GM19025 (cell line): ENCODE measurements around the gene FAM118A.
"Not testable (repeated sequence)": the region's sequence is repeated elsewhere in the genome, so short reads cannot be mapped to it uniquely, and the experiment has no call there.

ENCODE experiments used
- ATAC-seq: cut with Tn5 transposase; IDR thresholded peaks from one replicate; pipeline ENCODE4 v1.9.1; 2021; ENCODE audit warnings: mild to moderate bottlenecking, low read depth, moderate library complexity; ENCODE audit not compliant: unreplicated experiment

The FAM118A gene

DNA sequence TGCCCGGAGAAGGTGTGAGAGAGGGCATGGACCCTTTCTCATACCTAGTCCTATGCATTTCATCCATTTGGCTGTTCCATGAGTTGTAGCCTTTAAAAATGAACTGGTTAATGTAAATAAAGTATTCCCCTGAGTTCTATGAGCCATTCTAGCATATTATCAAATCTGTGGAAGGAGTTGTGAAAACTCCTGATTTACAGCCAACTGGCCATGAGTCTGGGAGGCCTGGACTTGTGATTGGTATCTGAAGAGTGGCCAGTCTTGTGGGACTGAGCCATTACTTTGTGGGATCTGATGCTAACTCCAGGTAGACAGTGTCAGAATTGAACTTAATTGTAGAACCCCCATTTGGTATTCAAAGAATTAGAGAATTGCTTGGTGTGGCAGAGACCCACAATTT is 48.4 kb downstream of the FAM118A start:
- ATAC-seq = no peak

DNA sequence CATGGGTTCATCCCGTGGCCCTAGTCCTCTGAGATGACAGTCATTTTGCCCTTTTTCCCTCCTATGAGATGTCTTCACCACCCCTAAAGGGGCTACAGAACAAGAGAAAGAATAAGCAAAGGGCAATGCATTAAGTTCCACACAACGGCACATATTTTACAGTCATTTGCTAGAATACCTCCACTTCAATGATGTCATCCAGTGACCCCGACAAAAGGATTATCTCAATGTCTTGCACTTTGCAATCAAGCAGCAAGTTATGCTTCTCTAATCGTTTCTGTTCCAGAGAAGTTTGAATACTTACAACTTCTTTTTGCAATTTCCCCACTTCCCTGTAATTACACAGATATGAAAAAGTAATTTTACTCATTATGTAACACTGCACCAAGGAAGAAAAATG is 49.9 kb downstream of the FAM118A start:
- no peak for ATAC-seq

DNA sequence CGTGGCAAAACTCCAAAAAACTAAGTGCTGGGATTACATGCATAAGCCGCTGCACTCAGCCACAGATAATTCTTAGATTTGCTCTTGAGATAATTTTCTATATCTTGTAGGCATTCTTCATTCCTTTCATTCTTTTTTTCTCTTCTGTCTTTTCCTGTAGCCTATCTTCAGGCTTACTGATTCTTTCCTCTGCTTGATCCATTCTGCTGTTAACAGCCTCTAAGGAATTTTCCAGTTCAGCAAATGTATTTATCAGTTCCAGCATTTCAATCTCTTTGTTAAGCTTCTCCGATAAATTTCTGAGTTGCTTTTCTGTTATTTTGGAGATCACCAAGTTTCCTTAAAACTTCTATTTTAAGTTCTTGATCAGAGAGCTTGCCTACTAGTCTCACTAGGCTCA is 57.0 kb downstream of the FAM118A start:
- no peak for ATAC-seq

DNA sequence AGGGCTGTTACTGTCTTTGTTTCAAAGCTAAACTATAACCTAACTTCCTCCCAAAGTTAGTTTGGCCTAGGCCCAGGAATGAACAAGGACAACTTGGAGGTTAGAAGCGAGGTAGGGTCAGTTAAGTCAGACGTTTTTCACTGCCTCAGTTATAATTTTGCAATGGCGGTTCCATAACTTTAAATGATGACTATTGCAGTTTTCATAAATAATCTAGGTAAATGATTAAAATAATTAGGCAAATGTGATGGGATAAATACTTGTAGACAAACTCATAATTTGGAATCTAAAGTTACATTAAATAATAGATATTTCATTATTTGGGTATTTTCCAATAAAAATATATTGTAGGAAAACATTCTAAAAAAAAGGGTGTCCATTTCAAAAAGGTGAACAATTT is 63.9 kb downstream of the FAM118A start:
- ATAC-seq = not testable (repeated sequence)

DNA sequence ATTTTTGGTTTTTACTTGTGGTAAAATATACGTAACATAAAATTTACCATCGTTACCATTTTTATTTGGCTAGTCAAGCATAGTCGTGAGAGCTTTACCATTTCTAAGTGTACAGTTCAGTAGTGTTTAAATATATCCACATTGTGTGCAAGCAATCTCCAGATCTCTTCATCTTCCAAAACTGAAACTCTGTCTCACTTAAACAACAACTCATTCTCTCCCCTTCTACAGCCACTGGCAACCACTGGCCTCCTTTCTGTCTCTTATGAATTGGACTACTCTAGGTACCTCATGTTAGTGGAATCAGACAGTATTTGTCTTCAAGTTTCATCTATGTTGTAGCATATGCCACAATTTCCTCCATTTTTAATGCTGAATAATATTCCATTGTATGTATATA is 66.3 kb downstream of the FAM118A start:
- no peak for ATAC-seq

DNA sequence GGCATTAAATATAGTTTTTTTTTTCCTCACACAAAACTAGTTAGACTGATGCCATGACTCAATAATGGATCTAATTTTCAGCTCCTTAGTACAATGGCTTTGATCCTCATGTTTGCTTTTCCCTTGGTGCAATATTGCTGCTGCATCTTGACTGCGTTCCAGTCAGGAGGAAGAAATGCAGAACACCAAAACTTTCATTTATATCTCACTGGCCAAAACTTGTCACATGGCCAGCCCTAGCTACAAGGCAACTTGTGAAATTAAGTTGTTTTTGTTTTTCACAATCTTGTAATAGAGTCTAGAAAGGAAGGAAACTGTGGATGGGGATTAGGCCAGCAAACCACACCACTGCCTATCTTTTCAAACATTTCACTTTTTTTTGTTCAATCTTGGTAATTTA is 67.0 kb downstream of the FAM118A start:
- no peak for ATAC-seq

DNA sequence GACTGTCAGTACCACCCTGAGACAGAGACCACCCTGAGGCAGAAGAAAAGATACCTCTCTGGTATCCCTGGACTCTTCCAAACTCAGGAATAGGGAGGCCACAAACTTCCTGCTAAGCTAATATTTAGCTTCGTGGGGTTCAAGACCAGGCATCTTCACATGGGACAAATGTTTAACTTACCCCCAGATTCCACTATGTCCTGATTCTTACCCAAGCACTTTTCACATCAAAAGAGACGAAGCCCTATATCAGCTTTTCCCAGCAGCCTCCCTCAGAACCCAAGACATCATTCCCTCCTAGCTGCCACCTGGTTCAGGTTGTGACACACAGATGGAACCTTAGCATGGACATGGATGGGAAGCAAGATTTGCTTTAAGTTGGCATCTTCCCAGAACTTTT is 71.6 kb downstream of the FAM118A start:
- ATAC-seq = no peak

DNA sequence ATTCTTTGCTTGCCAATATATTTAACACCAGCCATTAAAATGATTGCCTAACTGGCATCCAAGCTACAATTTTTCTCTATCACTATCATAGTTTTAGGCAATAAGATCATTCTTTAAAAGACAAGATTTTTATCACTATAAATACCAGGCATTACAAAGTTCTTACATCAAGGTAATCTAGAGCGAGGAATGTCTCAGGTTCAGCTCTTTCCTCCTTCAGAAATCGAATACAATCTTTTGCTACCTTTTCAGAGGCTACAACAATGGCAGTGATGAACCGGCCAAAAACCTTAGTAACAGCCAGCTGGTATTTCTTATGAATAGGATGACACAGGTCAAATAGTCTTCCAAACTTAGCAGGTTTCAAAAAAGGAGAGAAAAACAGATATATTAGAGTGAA is 79.8 kb downstream of the FAM118A start:
- no peak for ATAC-seq
